DMS114 treated with DMSO at 0.1 percent for 48 hours (cell line): ENCODE results near the gene OR5A2.
"Not testable (repeated sequence)": the region's sequence is repeated elsewhere in the genome, so short reads cannot be mapped to it uniquely, and the experiment has no call there.

ENCODE experiments used
- DNase-seq: peaks from one replicate; lab custom pipeline; 2025; ENCODE audit not compliant: unreplicated experiment; lab: John Stamatoyannopoulos, UW

The OR5A2 gene

GRCh38 chr11:59394186-59394585 is 32.0 kb downstream of the OR5A2 start:
- no peak for DNase-seq

GRCh38 chr11:59380263-59381059 is 45.8 kb downstream of the OR5A2 start:
- DNase-seq, result no peak

- not testable (repeated sequence) for DNase-seq
Measured at GRCh38 chr11:59372324-59372723, 53.9 kb downstream of the OR5A2 start.

GRCh38 chr11:59368238-59369022 is 57.8 kb downstream of the OR5A2 start:
- no peak for DNase-seq
